ENCODE data around the gene ABCB1. TPM values are rescaled to one million over a fixed set of nuclear protein-coding genes. Genes with fewer than 3 reads are reported as not detected.

ABCB1 gene
- total RNA-seq, 1 donor, result 0.86 TPM

DNA sequence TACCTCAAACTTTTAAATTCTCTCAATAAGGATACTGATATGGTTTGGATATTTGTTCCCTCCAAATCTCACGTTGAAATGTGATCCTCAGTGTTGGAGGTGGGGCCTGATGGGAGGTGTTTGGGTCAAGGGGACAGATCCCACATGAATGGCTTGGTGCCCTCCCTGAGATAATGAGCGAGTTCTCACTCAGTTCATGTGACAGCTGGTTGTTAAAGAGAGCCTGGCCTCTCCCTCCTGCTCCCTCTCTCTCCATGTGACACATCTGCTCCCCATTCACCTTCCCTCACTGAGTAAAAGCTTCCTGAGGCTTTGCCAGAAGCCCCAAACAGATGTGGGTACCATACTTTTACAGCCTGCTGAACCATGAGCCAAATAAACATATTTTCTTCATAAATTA, 144.4 kb downstream of the ABCB1 start:
- no peak for DNase-seq (ENCODE audit: low read depth)
- TF ChIP-seq, protein P1, sequence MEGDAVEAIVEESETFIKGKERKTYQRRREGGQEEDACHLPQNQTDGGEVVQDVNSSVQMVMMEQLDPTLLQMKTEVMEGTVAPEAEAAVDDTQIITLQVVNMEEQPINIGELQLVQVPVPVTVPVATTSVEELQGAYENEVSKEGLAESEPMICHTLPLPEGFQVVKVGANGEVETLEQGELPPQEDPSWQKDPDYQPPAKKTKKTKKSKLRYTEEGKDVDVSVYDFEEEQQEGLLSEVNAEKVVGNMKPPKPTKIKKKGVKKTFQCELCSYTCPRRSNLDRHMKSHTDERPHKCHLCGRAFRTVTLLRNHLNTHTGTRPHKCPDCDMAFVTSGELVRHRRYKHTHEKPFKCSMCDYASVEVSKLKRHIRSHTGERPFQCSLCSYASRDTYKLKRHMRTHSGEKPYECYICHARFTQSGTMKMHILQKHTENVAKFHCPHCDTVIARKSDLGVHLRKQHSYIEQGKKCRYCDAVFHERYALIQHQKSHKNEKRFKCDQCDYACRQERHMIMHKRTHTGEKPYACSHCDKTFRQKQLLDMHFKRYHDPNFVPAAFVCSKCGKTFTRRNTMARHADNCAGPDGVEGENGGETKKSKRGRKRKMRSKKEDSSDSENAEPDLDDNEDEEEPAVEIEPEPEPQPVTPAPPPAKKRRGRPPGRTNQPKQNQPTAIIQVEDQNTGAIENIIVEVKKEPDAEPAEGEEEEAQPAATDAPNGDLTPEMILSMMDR (IDR thresholded peaks at IDR 0.05; ENCODE audit: insufficient read depth, low read depth, low read length), result no peak
- H3K4me3 ChIP-seq (ENCODE audit: low read depth, low read length), result no peak overlapping the region

Other genes with a start within 250 kb of the ABCB1 start
- under 0.01 and 0.32 TPM in 2 replicates for gene ABCB4, start 125.2 kb downstream of the ABCB1 start, total RNA-seq
- 0.32 and 0.43 TPM in 2 replicates for gene RUNDC3B, start 27.5 kb upstream of the ABCB1 start, total RNA-seq